NCI-H460 (cell line): ENCODE results near the gene ADRB1. TPM values are rescaled to one million over a fixed set of nuclear protein-coding genes. Genes with fewer than 3 reads are reported as not detected.

Experiments used
- DNase-seq: peaks from one replicate; pipeline ENCODE4 v3.0.0-alpha.2; 2016; ENCODE audit warnings: low read depth; ENCODE audit errors: extremely low read depth
- total RNA-seq: library from RNA; depleted of rRNA; stranded (reverse); fragments of >200 nt; shearing (Covaris generic); gene quantifications from 2 replicates; pipeline ENCODE4 v1.2.3, GENCODE V29; 2014

Gene ADRB1
- total RNA-seq, 1 experiment from 2014 or later = 2.4 TPM

GRCh38 chr10:114052255-114052654, 8.6 kb downstream of the ADRB1 start:
- no peak for DNase-seq

GRCh38 chr10:114053946-114054345, 10.3 kb downstream of the ADRB1 start:
- no peak for DNase-seq

GRCh38 chr10:114057855-114058254, 14.2 kb downstream of the ADRB1 start:
- no peak for DNase-seq

GRCh38 chr10:114058297-114058696, 14.6 kb downstream of the ADRB1 start:
- no peak for DNase-seq

- DNase-seq = no peak
These were observed 15.9 kb downstream of the ADRB1 start for GRCh38 chr10:114059561-114059960.

GRCh38 chr10:114060456-114060855, 16.8 kb downstream of the ADRB1 start:
- DNase-seq = no peak

GRCh38 chr10:114061148-114061547, 17.5 kb downstream of the ADRB1 start:
- DNase-seq = no peak

GRCh38 chr10:114061789-114062188, 18.1 kb downstream of the ADRB1 start:
- DNase-seq = no peak

- DNase-seq = no peak
These were observed 20.7 kb downstream of the ADRB1 start for GRCh38 chr10:114064151-114065048.

GRCh38 chr10:114065049-114065435, 21.4 kb downstream of the ADRB1 start:
- DNase-seq = no peak

- no peak for DNase-seq
These were observed 24.5 kb downstream of the ADRB1 start for GRCh38 chr10:114068054-114068707.

GRCh38 chr10:114070710-114071109, 27.0 kb downstream of the ADRB1 start:
- DNase-seq = no peak

GRCh38 chr10:114071178-114071577, 27.5 kb downstream of the ADRB1 start:
- DNase-seq = no peak

- DNase-seq = no peak
These were observed 29.9 kb downstream of the ADRB1 start for GRCh38 chr10:114073395-114074186.

- no peak for DNase-seq
These were observed 31.4 kb downstream of the ADRB1 start for GRCh38 chr10:114075093-114075492.

- DNase-seq = no peak
These were observed 33.7 kb downstream of the ADRB1 start for GRCh38 chr10:114077347-114077746.

GRCh38 chr10:114077815-114078219, 34.2 kb downstream of the ADRB1 start:
- DNase-seq = no peak

- no peak for DNase-seq
These were observed 34.7 kb downstream of the ADRB1 start for GRCh38 chr10:114078346-114078745.

- DNase-seq = no peak
These were observed 35.8 kb downstream of the ADRB1 start for GRCh38 chr10:114079421-114079820.

GRCh38 chr10:114081911-114082583, 38.4 kb downstream of the ADRB1 start:
- no peak for DNase-seq

GRCh38 chr10:114083040-114083439, 39.4 kb downstream of the ADRB1 start:
- no peak for DNase-seq
